Astrocyte (in vitro differentiated cells and primary cell): ENCODE data around the gene POU5F1. TPM values are rescaled to one million over a fixed set of nuclear protein-coding genes. Genes with fewer than 3 reads are reported as not detected.
A peak's percentile ranks its signal among the peaks of the same experiment; 100 is the strongest.
"Not testable (repeated sequence)": the region's sequence is repeated elsewhere in the genome, so short reads cannot be mapped to it uniquely, and the experiment has no call there.

Experiments used
- DNase-seq: peaks from one replicate; pipeline ENCODE4 v3.0.0-alpha.2; 2010; ENCODE audit warnings: low read depth
- FAIRE-seq: peaks from 2 replicates; lab custom pipeline; 2011; peaks lifted over from hg19 to GRCh38; lab: Jason Lieb, UNC
- H2AFZ ChIP-seq: 2 replicates; pipeline ENCODE4 v1.6.0; 2012; ENCODE audit warnings: low read depth, low read length, inconsistent platforms
- H3K27ac ChIP-seq: 2 replicates; pipeline ENCODE4 v1.5.1; 2011; ENCODE audit warnings: low read depth, low read length, inconsistent platforms
- H3K27me3 ChIP-seq: 2 replicates; pipeline ENCODE4 v1.6.0; 2011; ENCODE audit warnings: low read length, inconsistent platforms; ENCODE audit not compliant: insufficient read depth
- H3K36me3 ChIP-seq: 2 replicates; pipeline ENCODE4 v1.5.1; 2011; ENCODE audit warnings: low read length, inconsistent platforms; ENCODE audit not compliant: insufficient read depth
- H3K4me1 ChIP-seq: 2 replicates; pipeline ENCODE4 v1.5.1; 2011; ENCODE audit warnings: low read length, inconsistent platforms; ENCODE audit not compliant: insufficient read depth
- H3K4me2 ChIP-seq: 2 replicates; pipeline ENCODE4 v1.6.0; 2012; ENCODE audit warnings: low read length, inconsistent platforms
- H3K4me3 ChIP-seq: 2 replicates; pipeline ENCODE4 v1.5.1; 2011; ENCODE audit warnings: low read depth, mild to moderate bottlenecking, low read length, inconsistent platforms; ENCODE audit not compliant: insufficient read depth
- H3K79me2 ChIP-seq: 2 replicates; pipeline ENCODE4 v1.6.0; 2012; ENCODE audit warnings: mild to moderate bottlenecking, low read length, inconsistent platforms; ENCODE audit not compliant: insufficient read depth
- H3K9ac ChIP-seq: 2 replicates; pipeline ENCODE4 v1.6.0; 2012; ENCODE audit warnings: mild to moderate bottlenecking, low read length, inconsistent platforms
- H3K9me3 ChIP-seq: 2 replicates; pipeline ENCODE4 v1.5.1; 2012; ENCODE audit warnings: low read depth, mild to moderate bottlenecking, low read length, inconsistent platforms; ENCODE audit not compliant: insufficient read depth
- H4K20me1 ChIP-seq: 2 replicates; pipeline ENCODE4 v1.6.0; 2012; ENCODE audit warnings: low read length, inconsistent platforms; ENCODE audit not compliant: insufficient read depth
- H3K27ac Mint-ChIP-seq: one replicate; pipeline ENCODE4 v1.8.0; 2021; ENCODE audit warnings: mild to moderate bottlenecking, mixed read lengths; ENCODE audit not compliant: unreplicated experiment
- H3K27me3 Mint-ChIP-seq: one replicate; pipeline ENCODE4 v1.8.0; 2021; ENCODE audit warnings: low read depth, mixed read lengths; ENCODE audit not compliant: unreplicated experiment
- H3K36me3 Mint-ChIP-seq: one replicate; pipeline ENCODE4 v1.8.0; 2021; ENCODE audit warnings: low read depth, mixed read lengths; ENCODE audit not compliant: unreplicated experiment
- H3K4me1 Mint-ChIP-seq: one replicate; pipeline ENCODE4 v1.8.0; 2021; ENCODE audit warnings: low read depth, mixed read lengths; ENCODE audit not compliant: unreplicated experiment
- H3K4me3 Mint-ChIP-seq: one replicate; pipeline ENCODE4 v1.8.0; 2021; ENCODE audit warnings: mild to moderate bottlenecking, moderate library complexity, mixed read lengths; ENCODE audit not compliant: unreplicated experiment
- H3K9me3 Mint-ChIP-seq: one replicate; pipeline ENCODE4 v1.8.0; 2021; ENCODE audit warnings: mild to moderate bottlenecking, mixed read lengths; ENCODE audit not compliant: unreplicated experiment
- EZH2 ChIP-seq: IDR thresholded peaks from 2 replicates; pipeline ENCODE4 v1.6.1; 2012; ENCODE audit warnings: mild to moderate bottlenecking, low read length, inconsistent platforms; ENCODE audit not compliant: insufficient read depth
- total RNA-seq: library from RNA; stranded (reverse); gene quantifications from 2 replicates; pipeline ENCODE4 v1.2.1, GENCODE V29; 2021
- TF ChIP-seq, protein P1 (sequence below): IDR thresholded peaks from 2 replicates; pipeline ENCODE4 v1.5.1; 2011; ENCODE audit warnings: low read depth, mild to moderate bottlenecking, inconsistent platforms, low read length, moderate library complexity; ENCODE audit not compliant: insufficient read depth

Gene POU5F1
- total RNA-seq, 1 donor from 2014 or later, result 5.4 TPM

DNA sequence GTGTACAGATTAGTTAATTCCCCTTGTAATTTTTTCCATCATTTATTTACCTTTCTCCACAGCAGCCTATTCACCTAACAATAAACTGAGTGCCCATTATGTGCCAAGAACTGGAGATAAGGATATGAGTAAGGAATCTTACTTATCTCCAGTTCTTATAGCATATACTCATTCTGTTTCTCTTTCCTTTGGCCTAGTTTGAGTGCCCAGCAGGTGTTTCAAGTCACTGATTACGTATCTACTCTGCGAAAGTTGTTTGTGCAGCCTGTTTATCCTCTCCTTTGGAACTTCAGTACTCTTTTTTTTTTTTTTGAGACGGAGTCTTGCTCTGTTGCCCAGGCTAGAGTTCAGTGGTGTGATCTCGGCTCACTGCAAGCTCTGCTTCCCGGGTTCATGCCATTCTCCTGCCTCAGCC lies 17.3 kb upstream of the POU5F1 start:
- H3K9ac ChIP-seq, result no peak overlapping the region
- no peak overlapping the region for H3K4me3 Mint-ChIP-seq
- H3K27ac ChIP-seq, result no peak overlapping the region
- H3K4me3 ChIP-seq, result no peak overlapping the region
- H3K79me2 ChIP-seq, result no peaks in the 10 kb centered on the region
- H3K27me3 Mint-ChIP-seq, result peaks cover 2% of the 10 kb centered on the region
- H3K4me1 ChIP-seq, result no peaks in the 10 kb centered on the region
- no peak for FAIRE-seq
- no peaks in the 10 kb centered on the region for H3K9me3 Mint-ChIP-seq
- H4K20me1 ChIP-seq, result no peaks in the 10 kb centered on the region
- no peak overlapping the region for H3K27ac Mint-ChIP-seq
- H2AFZ ChIP-seq, result no peak overlapping the region
- no peaks in the 10 kb centered on the region for H3K27me3 ChIP-seq
- no peaks in the 10 kb centered on the region for H3K36me3 ChIP-seq
- no peak for TF ChIP-seq EZH2
- TF ChIP-seq, protein P1, sequence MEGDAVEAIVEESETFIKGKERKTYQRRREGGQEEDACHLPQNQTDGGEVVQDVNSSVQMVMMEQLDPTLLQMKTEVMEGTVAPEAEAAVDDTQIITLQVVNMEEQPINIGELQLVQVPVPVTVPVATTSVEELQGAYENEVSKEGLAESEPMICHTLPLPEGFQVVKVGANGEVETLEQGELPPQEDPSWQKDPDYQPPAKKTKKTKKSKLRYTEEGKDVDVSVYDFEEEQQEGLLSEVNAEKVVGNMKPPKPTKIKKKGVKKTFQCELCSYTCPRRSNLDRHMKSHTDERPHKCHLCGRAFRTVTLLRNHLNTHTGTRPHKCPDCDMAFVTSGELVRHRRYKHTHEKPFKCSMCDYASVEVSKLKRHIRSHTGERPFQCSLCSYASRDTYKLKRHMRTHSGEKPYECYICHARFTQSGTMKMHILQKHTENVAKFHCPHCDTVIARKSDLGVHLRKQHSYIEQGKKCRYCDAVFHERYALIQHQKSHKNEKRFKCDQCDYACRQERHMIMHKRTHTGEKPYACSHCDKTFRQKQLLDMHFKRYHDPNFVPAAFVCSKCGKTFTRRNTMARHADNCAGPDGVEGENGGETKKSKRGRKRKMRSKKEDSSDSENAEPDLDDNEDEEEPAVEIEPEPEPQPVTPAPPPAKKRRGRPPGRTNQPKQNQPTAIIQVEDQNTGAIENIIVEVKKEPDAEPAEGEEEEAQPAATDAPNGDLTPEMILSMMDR, result no peak
- DNase-seq, result no peak
- no peaks in the 10 kb centered on the region for H3K36me3 Mint-ChIP-seq
- H3K9me3 ChIP-seq, result no peaks in the 10 kb centered on the region
- H3K4me2 ChIP-seq, result no peak overlapping the region
- H3K4me1 Mint-ChIP-seq, result no peaks in the 10 kb centered on the region

DNA sequence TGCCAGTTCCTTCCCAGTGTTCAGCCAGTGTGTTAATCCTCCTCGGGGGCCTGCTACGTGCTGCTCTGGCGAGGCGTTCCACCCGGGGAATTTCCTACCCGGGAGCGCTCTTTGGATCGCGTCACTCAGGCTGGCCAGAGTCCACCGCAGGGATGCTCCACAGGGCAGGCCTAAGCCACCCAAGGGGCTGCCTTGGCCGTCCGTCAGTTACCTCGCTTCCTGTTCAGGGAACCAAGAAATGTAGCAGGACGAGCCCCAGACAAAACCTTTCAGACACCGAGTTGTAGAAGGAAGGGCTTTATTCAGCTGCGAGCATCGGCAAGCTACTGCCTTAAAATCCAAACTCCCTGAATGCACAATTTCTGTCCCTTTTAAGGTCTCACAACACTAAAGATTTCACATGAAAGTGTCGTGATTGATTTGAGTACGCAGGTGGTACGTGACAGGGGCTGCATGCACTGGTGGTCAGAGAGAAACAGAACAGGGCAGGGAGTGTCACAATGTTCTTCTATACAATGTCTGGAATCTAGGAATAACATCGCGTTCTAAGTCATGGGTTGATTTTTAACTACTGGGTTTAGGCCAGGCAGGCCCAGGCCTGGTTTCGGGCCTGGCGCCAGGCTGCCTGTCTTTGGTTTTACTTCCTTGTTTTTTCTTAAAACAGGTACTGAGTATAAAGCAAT lies 15.7 kb upstream of the POU5F1 start:
- H3K4me1 Mint-ChIP-seq, result no peaks in the 10 kb centered on the region
- H3K27ac Mint-ChIP-seq, result no peak overlapping the region
- no peak overlapping the region for H3K9ac ChIP-seq
- no peak overlapping the region for H3K4me2 ChIP-seq
- H3K36me3 Mint-ChIP-seq, result no peaks in the 10 kb centered on the region
- H3K9me3 Mint-ChIP-seq, result no peaks in the 10 kb centered on the region
- H4K20me1 ChIP-seq, result no peaks in the 10 kb centered on the region
- H3K4me3 ChIP-seq, result no peak overlapping the region
- peak; percentile 3 for DNase-seq
- H3K9me3 ChIP-seq, result no peaks in the 10 kb centered on the region
- H3K36me3 ChIP-seq, result no peaks in the 10 kb centered on the region
- no peaks in the 10 kb centered on the region for H3K79me2 ChIP-seq
- TF ChIP-seq, protein P1, result no peak
- TF ChIP-seq EZH2, result no peak
- no peak for FAIRE-seq
- no peaks in the 10 kb centered on the region for H3K27me3 ChIP-seq
- H2AFZ ChIP-seq, result no peak overlapping the region
- no peak overlapping the region for H3K27ac ChIP-seq
- no peak overlapping the region for H3K4me3 Mint-ChIP-seq
- peaks cover 2% of the 10 kb centered on the region for H3K27me3 Mint-ChIP-seq
- H3K4me1 ChIP-seq, result no peaks in the 10 kb centered on the region

DNA sequence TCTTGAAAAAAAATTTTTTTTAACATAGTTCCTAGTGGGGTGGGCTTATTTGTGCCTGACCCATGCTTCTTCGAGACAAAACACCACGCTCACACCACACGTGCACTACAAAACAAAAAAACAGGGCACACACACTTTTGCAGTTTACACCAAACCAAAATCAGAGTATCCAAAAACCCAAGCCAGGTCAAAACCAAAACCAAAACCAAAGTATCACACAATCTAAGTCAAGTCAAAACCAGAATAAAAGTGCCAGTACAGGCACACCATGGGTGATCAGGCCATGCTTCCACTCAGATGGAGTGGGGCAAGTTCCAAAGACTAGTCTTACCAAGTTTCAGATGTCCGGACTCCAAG lies 15.2 kb upstream of the POU5F1 start:
- not testable (repeated sequence) for H3K27ac ChIP-seq, H3K9me3 Mint-ChIP-seq, H3K4me3 ChIP-seq, H3K27me3 ChIP-seq, H3K4me1 ChIP-seq, H3K79me2 ChIP-seq, H3K27me3 Mint-ChIP-seq, H3K36me3 ChIP-seq, H2AFZ ChIP-seq, H3K36me3 Mint-ChIP-seq, H3K4me2 ChIP-seq, H3K9ac ChIP-seq, H4K20me1 ChIP-seq, H3K27ac Mint-ChIP-seq, FAIRE-seq, DNase-seq, H3K9me3 ChIP-seq, H3K4me3 Mint-ChIP-seq, H3K4me1 Mint-ChIP-seq

DNA sequence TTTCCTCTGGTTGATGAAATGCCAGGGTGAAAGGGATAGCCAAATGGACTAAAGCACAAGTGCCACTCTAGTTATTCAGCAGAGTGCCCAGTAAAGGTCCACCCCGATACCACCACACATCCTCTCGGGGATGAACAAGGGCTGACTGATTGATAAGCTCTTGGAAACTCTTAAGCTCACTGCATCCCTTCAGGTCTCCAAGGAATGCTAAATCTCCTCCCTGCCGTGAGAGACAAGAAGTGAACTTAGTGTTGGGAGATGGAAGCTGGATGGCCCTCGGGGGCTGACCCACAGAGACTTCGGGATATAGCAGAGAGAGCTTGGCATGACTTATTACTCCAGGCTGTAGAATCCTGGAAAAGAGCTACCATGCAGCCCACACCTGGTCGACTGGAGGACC lies 13.4 kb upstream of the POU5F1 start:
- H3K9me3 Mint-ChIP-seq, H3K36me3 ChIP-seq, H3K27me3 Mint-ChIP-seq, H3K4me1 Mint-ChIP-seq, FAIRE-seq, H3K27ac Mint-ChIP-seq, H3K9ac ChIP-seq, DNase-seq, H2AFZ ChIP-seq, H3K36me3 Mint-ChIP-seq, H3K4me3 ChIP-seq, H3K9me3 ChIP-seq, H3K4me3 Mint-ChIP-seq, H3K27me3 ChIP-seq, H3K4me1 ChIP-seq, H3K79me2 ChIP-seq, H3K4me2 ChIP-seq, H3K27ac ChIP-seq, H4K20me1 ChIP-seq: not testable (repeated sequence)

- FAIRE-seq, H3K79me2 ChIP-seq, H3K4me3 ChIP-seq, H3K27ac Mint-ChIP-seq, H3K9me3 ChIP-seq, H3K4me2 ChIP-seq, H2AFZ ChIP-seq, H3K36me3 Mint-ChIP-seq, H4K20me1 ChIP-seq, H3K4me1 Mint-ChIP-seq, H3K4me1 ChIP-seq, H3K9ac ChIP-seq, H3K27ac ChIP-seq, H3K4me3 Mint-ChIP-seq, H3K27me3 Mint-ChIP-seq, H3K9me3 Mint-ChIP-seq, H3K27me3 ChIP-seq, DNase-seq, H3K36me3 ChIP-seq: not testable (repeated sequence)
Measured at GRCh38 chr6:31183287-31183686, 12.8 kb upstream of the POU5F1 start.
